Type B pancreatic cell (in vitro differentiated cells): ENCODE measurements around the gene DZIP3. TPM values are rescaled to one million over a fixed set of nuclear protein-coding genes. Genes with fewer than 3 reads are reported as not detected.
"Not testable (repeated sequence)": the region's sequence is repeated elsewhere in the genome, so short reads cannot be mapped to it uniquely, and the experiment has no call there.

ENCODE experiments used
- DNase-seq: peaks from one replicate; pipeline ENCODE4 v3.0.0; 2021; ENCODE audit warnings: mixed read lengths; ENCODE audit not compliant: unreplicated experiment; ENCODE audit errors: extremely low spot score
- H3K27ac Mint-ChIP-seq: 2 replicates; pipeline ENCODE4 v1.8.0; 2021; ENCODE audit warnings: mild to moderate bottlenecking, mixed read lengths
- H3K27me3 Mint-ChIP-seq: 2 replicates; pipeline ENCODE4 v1.8.0; 2021; ENCODE audit warnings: mixed read lengths
- H3K36me3 Mint-ChIP-seq: 2 replicates; pipeline ENCODE4 v1.8.0; 2021; ENCODE audit warnings: mixed read lengths
- H3K4me1 Mint-ChIP-seq: one replicate; pipeline ENCODE4 v1.8.0; 2021; ENCODE audit warnings: mixed read lengths; ENCODE audit not compliant: unreplicated experiment
- H3K4me3 Mint-ChIP-seq: 2 replicates; pipeline ENCODE4 v1.8.0; 2021; ENCODE audit warnings: mild to moderate bottlenecking, mixed read lengths
- H3K9me3 Mint-ChIP-seq: 2 replicates; pipeline ENCODE4 v1.8.0; 2021; ENCODE audit warnings: mixed read lengths
- CTCF ChIP-seq: fragments of 200-600 bp; sonication (generic); conservative IDR thresholded peaks from 2 replicates; pipeline ENCODE4 v1.5.0; 2021; ENCODE audit warnings: antibody characterized with exemption, mild to moderate bottlenecking
- total RNA-seq: library from RNA; stranded (reverse); gene quantifications from 2 replicates; pipeline ENCODE4 v1.2.1, GENCODE V29; 2021; ENCODE audit warnings: low replicate concordance

DZIP3 gene
- total RNA-seq, 1 donor from 2014 or later, result 22.9 TPM

- Mint-ChIP-seq H3K4me1 (peaks cover under 1% of the 10 kb centered on the region), H3K36me3 (peaks cover 10% of the 10 kb centered on the region), H3K27ac (no peak overlapping the region), H3K4me3 (no peak overlapping the region), H3K9me3 (no peaks in the 10 kb centered on the region), H3K27me3 (no peaks in the 10 kb centered on the region)
- no peak for TF ChIP-seq CTCF
- no peak for DNase-seq
Measured at GRCh38 chr3:108608750-108609149, 19.2 kb downstream of the DZIP3 start.

- no peaks in the 10 kb centered on the region for H3K4me1 Mint-ChIP-seq
Measured at GRCh38 chr3:108610651-108611050, 21.1 kb downstream of the DZIP3 start.

GRCh38 chr3:108616090-108616489 is 26.6 kb downstream of the DZIP3 start:
- not testable (repeated sequence) for H3K9me3 Mint-ChIP-seq, DNase-seq, H3K27ac Mint-ChIP-seq, H3K27me3 Mint-ChIP-seq, H3K4me1 Mint-ChIP-seq, H3K4me3 Mint-ChIP-seq
- H3K36me3 Mint-ChIP-seq, result peaks cover 19% of the 10 kb centered on the region

More at GRCh38 chr3:108610651-108611050, 21.1 kb downstream of the DZIP3 start:
- no peaks in the 10 kb centered on the region for H3K27me3 Mint-ChIP-seq
- no peaks in the 10 kb centered on the region for H3K9me3 Mint-ChIP-seq
- no peak for TF ChIP-seq CTCF
- H3K27ac Mint-ChIP-seq, result no peak overlapping the region
- peaks cover 21% of the 10 kb centered on the region for H3K36me3 Mint-ChIP-seq
- DNase-seq, result no peak
- H3K4me3 Mint-ChIP-seq, result no peak overlapping the region

GRCh38 chr3:108620250-108620649 is 30.7 kb downstream of the DZIP3 start:
- H3K27me3 Mint-ChIP-seq, result no peaks in the 10 kb centered on the region
- no peak overlapping the region for H3K27ac Mint-ChIP-seq

GRCh38 chr3:108623504-108623903 is 34.0 kb downstream of the DZIP3 start:
- DNase-seq, result no peak
- Mint-ChIP-seq H3K4me1 (no peaks in the 10 kb centered on the region), H3K4me3 (no peak overlapping the region), H3K36me3 (peaks cover 24% of the 10 kb centered on the region), H3K27me3 (no peaks in the 10 kb centered on the region), H3K27ac (no peak overlapping the region), H3K9me3 (no peaks in the 10 kb centered on the region)
- TF ChIP-seq CTCF, result no peak

More at GRCh38 chr3:108620250-108620649, 30.7 kb downstream of the DZIP3 start:
- no peak for DNase-seq
- no peaks in the 10 kb centered on the region for H3K4me1 Mint-ChIP-seq
- H3K36me3 Mint-ChIP-seq, result peaks cover 22% of the 10 kb centered on the region
- no peaks in the 10 kb centered on the region for H3K9me3 Mint-ChIP-seq
- no peak for TF ChIP-seq CTCF
- no peak overlapping the region for H3K4me3 Mint-ChIP-seq

- TF ChIP-seq CTCF, result no peak
- no peak for DNase-seq
- Mint-ChIP-seq H3K27ac (no peak overlapping the region), H3K4me1 (no peaks in the 10 kb centered on the region), H3K27me3 (no peaks in the 10 kb centered on the region), H3K4me3 (no peak overlapping the region), H3K36me3 (peaks cover 5% of the 10 kb centered on the region), H3K9me3 (no peaks in the 10 kb centered on the region)
Measured at GRCh38 chr3:108629974-108630373, 40.5 kb downstream of the DZIP3 start.
